GM19324 (cell line): ENCODE data around the gene APC2.

Experiments used
- ATAC-seq: cut with Tn5 transposase; IDR thresholded peaks from one replicate; pipeline ENCODE4 v1.9.1; 2021; ENCODE audit warnings: mild to moderate bottlenecking, moderate library complexity; ENCODE audit not compliant: unreplicated experiment, low FRiP score

The APC2 gene

DNA sequence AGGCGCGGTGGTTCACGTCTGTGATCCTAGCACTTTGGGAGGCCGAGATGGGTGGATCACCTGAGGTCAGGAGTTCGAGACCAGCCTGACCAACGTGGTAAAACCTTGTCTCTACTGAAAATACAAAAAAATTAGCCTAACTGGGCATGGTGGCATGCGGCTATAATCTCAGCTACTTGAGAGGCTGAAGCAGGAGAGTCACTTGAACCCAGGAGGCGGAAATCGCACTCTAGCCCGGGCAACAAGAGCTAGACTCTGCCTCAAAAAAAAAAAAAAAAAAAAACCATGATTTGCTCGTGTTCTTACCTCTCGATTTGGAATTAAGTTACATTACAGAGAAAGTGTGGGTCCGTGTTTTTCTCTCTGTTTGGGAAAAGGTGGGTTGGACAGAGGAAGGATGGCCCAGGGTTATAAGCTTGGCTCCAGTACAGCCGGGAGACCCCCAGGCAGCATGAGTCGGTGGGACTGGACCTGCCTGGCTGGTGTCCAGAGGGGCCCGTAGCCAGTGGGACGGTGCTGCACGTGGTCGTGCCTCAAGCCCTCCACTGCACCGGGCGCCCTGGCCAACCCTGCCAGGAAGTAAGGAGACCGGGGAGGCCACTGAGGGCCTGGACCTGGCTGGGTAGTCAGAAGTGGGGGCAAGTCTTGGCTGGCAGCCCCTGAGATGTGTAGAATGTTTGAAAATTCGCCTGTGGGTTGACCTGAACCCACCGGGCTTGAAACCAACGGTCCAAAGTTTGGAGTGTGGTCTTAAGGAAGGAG is 8.1 kb upstream of the APC2 start:
- ATAC-seq, result no peak

DNA sequence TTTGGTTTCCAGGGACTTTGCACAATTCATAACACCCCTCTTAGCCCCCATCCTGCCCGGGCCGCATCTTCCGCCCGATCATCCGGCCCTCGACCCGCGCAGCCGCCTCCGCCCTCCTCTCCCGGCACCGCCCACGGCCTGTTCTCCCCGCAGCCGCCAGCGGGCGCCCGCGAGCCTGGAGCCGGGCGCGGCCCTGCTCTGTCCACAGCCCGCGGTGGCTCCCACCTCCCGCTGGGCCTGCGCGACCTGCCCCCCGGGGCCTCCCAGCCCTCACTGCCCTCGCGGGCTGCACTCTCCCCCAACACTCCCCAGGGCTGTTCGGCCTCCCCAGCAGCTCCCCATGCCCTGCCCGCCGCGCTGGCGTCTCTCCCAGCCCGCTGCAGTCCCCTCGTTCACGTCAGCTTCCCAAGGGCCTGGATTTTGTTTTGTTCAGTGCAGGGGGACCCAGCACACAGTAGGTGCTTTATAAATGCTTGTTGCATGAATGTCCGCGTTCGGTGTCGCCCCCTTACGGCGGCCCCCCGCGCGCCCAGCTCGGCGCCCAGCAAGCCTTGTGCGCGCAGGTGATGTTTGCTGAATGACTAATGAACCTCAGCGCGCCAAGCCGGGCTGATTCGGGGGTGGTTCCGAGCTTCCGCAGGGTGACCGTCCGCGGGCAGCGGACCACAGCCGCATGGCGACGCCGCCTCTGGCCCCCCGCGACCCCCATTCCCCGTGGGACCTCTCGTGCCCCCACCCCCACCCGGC is 4.6 kb upstream of the APC2 start:
- ATAC-seq, result no peak

DNA sequence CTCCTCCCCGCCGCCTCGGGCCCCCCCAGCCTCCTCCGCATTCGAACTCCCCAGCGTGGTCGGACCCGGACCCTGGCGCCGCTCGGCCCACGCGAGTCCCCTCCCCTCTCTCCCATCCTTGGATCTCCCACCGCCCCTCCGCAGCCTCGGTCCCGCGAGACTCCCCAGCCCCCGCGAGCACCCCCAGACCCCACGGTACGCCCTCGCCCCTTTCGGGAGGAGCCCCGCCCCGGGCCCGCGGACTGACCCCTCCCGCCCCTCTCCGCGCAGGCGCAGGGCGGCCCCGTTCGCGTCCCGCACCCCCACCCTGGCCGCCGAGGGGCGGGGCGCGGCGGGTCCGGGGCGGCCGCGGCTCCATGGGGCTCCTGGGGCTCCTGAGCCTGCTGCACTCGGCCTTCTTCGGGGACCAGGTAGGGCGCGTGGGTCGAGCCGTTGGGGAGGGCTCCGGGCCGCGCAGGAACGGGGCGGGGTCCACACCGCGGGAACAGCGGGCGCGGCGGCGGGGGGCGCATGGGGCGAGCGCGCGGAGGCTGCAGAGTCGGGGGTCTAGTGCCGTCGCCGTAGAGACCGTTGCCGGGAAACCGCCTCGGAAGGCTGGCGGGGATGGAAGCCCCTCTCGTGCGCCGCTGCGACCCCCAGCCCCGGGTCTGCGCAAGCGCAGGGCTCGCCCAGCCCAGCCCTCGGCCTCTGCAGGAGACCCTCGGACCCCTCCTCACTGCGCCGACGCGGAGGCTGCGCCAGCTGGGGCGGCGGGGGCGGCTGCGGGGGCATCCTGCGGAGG is 3.8 kb upstream of the APC2 start:
- no peak for ATAC-seq

DNA sequence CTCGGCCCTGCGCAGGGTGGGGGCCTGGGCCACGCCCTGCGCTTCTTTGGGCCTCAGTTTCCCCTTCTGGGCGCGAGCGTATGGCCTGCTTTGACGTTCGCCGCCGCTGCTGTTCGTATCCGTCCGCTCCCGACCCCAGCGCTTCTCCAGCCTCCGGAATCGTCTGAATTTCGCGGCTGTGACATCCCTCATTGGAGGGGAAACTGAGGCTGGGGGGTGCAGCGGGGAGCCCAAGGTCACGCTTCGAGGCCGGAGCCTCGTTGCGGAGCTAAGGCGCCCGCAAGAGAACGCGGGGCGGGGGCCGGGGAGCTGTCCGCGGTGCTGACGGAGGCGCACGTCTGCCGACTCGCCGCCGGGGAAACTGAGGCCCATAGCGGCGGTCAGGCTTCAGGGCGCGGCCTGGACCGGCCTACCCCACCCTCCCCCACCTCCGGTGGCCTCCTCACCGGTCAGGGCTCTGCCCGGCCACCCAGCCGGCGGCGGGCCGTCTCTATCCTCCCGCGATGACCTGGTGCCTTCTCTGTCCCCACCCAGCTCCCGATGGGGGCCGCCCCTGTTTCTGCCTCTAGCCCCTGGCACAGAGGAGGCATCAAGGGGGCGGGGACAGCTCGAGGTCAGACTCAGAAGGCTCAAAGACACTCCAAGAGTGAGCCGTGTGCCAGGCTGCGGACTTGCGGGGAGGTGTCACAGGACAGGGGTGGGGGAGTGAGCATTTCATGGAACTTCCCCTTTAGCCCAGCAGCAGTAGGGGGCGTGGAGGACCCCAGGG is 3.0 kb upstream of the APC2 start:
- ATAC-seq, result no peak

DNA sequence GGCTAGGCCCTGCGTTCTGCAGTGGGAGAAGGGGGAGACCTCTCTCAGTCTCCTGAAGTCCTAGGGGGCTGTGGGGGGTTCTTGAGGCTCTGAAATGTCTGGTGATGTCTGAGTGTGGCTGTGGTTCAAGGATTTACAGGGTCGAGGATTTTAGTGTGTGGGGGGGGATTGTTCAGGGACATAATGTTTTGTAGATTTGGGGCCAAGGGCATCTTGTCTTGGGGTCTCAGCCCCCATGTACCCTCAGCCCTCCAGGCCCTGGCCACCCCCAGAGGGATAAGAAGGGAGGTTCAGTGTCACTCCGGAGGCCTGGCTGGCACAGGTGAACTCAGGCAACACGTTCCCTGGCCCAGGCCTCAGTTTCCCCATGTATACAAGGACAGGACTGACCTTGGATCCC is 2.4 kb upstream of the APC2 start:
- no peak for ATAC-seq

DNA sequence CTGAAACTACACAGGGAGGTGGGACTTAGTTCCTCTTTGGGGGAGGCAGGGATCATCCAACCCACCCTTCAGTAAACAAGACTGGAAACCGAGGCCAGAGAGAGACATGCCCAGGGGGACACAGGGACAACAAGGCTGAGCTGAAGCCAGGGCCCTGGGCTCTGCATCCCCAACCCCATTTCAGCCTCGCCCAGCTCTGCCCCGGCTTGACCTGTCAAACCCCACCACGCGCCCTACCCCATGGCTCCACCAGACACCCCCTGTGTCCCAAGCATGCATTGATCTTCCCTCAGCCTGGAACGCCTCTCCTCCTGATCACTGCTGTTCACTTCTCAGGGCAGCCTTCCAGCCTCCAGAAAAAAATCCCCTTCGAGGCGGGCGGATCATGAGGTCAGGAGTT is 2.0 kb upstream of the APC2 start:
- no peak for ATAC-seq

DNA sequence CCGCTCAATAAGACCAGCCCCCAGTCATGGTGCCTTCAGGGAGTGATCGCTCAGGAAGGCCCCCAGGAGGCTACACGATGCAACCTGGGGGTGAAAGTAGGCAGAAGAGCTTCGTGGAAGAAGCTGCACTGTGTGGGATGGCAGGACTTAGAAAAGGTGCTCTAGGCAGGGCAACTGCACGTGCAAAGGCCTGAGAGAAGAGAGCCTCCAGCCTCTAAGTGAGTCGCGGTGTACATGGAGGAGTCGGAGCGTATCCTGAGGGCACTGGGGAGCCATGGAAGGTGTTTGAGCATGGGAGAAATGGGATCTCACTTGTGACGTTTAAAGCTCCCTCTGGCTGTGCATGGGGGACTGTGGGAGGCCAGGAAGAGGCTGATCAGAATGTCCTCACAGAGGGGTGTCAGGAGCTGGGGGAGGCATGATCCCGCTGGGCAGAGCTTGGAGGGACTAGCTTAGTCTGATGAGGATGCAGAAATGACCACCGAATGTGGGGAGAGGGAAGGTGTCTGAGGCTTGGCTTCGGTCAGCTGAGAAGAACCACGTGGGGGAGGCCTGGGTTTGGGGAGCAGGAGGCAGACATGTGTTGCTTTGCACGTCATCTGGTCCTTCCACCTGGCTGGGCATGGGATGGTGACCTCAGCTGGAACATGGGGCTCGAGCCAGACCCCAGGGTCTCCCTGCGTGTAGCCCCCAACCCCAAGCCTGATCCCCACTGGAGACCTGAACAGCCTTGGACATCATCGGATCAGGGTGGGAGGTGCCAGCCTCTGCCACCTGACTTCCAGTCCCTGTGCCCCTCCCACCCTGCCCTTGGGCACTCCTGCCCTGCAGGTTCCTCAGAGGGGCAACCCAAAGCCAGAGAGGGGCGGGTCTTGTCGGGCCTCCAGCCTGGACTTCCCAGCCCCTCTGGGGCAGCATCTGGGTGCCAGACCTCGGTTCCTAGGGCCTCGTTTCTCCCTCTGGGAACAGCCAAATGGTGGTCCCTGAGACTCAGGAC is 1.1 kb downstream of the APC2 start:
- no peak for ATAC-seq

DNA sequence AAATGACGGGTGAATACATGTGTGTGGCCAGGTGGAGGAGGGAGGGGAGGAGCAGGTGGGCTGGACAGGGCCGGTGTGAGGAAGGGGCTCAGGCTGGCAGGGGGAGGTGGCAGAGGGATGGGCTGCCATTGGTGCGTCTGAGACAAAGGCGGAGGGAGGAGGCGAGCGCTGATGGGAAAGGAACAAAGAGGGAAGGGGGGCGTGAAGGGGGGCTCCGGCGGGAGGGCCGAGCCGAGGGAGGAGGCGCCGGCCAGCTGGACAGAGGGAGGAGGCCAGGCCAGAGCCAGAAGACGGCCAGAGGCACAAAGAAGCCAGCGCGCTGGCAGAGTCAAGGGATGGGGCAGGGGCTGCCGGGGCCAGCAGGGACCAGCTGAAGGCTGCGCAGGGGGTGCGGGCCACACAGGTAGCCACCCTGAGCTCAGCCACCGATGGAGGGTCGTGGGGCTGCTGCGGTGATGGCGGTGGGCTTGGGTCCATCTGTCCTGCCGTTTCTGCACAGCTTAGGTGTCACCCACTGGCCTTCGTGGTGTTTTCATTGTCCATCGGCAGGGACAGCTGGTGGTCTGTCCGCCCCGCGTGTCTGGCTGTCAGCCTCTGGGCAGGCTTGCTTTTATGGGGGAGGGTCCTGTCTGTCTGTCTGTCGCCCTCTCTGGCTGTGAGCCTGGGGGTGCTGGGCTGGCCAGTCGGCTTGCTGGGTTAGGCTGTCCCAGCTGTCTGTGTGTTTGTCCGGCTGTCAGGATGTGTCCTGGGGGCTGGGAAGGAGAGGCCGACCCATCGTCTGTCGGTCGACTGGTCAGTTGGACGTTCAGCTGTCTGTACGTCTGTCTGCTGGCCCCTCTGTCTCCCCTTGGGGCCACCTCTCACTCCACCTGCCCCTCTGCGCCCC is 2.2 kb downstream of the APC2 start:
- ATAC-seq, result no peak

DNA sequence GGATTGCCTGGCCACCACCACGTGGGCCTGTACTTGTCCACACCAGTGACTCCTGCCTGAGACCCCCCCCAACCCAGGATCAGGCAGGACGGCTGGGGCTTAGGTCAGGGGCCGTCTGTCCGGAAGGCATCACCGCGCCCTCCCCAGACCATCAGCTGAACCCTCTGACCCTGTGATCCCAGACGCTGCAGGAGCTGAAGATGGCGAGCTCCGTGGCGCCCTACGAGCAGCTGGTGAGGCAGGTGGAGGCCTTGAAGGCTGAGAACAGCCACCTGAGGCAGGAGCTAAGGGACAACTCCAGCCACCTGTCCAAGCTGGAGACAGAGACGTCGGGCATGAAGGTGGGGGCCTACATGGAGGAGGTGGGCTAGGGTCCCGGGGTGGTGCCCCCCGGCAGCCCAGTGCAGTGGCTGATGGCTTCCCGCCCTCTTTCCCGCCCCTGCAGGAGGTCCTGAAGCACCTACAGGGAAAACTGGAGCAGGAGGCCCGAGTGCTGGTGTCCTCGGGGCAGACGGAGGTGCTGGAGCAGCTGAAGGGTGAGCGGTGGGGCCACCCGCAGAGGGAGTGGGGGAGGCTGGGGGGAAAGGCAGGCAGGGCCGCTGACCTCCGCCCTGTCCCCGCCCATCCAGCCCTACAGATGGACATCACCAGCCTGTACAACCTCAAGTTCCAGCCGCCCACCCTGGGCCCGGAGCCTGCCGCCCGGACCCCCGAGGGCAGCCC is 3.0 kb downstream of the APC2 start:
- ATAC-seq, result no peak

DNA sequence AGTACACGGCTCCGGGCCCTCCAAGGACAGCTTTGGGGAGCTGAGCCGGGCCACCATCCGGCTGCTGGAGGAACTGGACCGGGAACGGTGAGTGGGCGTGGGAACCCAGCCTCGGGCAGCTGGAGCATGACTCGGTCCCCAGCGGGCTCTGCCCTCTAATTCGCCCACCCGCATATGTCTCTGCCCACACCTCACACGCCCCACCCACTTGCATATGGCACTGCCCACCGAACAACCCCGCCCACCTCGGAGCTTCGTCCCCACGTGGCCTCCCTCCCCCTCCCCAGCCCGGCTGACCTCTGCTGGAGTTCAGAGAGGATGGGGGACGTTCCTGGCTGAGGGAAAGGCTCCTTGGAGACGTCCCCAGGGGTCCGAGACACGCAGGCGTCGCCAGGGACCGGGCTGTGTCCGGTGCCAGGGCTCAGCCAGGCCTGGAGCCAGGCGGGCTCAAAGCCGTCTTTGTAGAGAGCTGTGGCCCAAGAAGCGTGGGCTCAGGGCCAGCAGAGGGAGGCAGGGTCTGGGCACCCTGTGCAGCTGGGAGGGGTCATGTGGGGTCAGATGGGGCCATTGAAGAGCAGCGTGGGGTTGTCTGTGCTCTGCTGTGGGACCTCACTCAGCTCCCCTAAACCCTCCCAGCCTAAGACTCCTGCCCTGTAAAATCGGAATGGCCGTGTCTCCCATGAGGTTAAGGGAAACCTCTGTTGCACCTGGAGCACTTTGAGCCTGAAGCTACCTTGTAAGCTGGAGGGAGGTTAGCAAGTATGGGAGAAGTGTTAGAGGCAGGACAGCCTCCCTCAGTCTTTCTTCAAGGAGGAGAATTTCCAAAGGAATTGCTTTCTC is 3.8 kb downstream of the APC2 start:
- no peak for ATAC-seq

DNA sequence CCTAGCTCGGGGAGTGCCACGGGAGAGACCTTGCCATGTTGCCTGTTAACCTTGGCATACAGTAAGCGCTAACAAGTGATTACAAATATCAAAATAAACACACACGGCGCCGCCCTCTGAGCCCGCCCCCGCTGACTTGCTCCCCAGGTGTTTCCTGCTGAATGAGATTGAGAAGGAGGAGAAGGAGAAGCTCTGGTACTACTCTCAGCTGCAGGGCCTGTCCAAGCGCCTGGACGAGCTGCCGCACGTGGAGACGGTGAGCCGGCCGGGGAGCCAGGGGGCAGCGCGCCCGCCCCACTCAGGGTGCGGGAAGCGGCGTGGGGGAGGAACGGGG is 5.0 kb downstream of the APC2 start:
- ATAC-seq, result no peak

DNA sequence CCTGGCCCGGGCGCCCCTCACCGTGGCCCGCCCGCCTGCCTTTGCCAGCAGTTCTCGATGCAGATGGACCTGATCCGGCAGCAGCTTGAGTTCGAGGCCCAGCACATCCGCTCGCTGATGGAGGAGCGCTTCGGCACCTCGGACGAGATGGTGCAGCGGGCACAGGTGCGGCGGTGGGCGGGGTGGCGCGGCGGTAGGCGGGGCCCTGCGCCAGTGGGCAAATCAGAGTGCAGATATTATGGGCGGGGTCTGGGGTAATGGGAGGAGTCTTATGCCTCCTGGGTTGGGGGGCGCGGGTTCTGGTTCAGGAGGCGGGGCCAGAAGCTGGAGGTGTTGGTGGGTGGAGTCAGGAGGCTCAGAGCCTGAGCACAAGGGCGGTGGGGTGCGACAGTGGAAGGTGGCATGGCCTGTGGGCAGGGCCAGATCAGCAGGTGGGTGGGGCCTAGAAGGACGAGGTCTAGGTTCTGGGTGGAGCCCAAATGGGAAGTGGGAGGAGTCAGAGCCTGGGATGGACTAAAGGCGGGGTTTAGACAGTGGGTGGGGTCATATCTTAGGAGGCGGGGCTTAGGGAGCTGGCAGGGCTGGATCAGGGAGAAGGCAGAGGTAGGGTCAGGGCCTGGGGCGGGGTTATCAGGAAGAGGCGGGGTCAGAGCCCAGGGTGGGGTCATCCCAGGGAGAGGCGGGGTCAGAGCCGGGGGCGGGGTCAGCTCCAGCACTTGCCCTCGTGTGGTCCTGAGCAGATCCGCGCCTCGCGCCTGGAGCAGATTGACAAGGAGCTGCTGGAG is 5.6 kb downstream of the APC2 start:
- no peak for ATAC-seq

DNA sequence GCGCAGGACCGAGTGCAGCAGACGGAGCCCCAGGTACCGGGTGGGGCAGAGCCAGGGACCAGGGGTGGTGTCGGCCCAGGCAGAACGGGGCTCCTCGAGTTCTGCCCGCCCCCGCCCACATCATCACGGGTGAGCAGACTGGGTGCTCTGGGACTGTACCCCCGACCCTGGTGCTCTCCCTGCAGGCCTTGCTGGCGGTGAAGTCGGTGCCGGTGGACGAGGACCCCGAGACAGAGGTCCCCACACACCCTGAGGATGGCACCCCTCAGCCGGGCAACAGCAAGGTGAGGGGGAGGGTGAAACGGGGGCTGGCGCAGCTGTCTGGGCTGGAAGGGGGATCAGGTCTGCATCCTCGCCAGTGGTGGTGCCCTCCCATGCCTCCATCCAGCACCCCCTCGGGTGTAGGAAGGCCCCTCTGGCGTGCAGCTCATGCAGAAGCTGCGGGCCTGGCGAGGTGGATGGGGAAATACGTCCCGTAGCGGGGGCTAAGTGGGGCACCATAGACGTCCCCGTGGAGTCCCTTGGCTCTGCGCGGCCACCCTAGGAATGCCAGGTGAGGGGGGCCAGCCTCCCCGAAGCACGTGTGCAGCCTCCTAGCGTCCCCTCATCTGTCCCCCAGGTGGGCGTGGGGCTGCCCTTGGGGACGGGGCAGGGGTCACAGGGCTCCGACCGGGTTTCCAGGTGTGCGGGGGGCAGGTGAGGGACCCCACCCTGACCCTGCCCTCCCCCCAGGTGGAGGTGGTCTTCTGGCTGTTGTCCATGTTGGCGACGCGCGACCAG is 6.4 kb downstream of the APC2 start:
- ATAC-seq, result no peak

DNA sequence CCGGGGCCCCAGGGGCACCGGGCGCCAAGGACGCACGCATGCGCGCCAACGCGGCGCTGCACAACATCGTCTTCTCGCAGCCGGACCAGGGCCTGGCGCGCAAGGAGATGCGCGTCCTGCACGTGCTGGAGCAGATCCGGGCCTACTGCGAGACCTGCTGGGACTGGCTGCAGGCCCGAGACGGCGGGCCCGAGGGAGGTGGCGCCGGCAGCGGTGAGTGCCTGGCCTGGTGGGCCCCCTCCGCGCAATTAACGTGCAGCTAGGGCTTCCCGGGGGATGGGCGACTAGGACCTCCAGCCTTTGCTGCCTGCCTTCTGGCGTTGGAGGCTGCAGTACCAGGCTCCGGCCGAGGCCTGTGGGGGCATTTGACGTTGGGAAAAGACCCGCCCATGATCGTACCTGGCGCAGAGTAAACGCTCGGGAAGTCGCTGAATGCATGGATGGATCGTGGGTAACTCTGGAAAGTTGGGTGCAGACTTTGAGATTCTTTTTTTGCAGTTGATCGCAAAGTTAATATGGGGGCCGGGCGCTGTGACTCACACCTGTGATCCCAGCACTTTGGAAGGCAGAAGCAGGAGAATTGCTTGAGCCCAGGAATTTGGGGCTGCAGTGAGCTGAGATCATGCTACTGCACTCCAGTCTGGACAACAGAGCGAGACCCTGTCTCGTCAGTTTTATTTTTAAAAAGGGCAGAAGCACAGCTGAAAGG is 7.3 kb downstream of the APC2 start:
- ATAC-seq, result no peak

DNA sequence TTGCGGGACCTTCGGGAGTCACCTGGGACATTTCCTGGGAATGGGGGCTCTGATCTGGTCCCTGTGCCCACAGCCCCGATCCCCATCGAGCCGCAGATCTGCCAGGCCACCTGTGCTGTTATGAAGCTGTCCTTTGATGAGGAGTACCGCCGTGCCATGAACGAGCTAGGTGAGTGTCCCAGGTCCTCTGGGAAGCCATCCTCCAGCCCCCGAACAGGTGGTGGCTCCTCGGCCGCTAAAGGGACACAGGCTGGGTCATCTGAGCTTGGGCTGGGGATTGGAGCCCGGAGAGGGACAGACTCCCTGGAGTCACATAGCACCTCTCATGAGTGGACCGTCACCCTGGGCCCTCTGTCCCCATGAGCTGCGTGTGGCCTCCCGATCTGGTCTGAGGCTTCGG is 8.0 kb downstream of the APC2 start:
- no peak for ATAC-seq
